DND-41 (cell line): ENCODE data around the gene DVL1.

Experiments
- ATAC-seq: fragments of 200-7000 bp; cut with Tn5 transposase; 3 replicates; pipeline ENCODE4 v1.9.1; 2021; ENCODE audit warnings: low read depth; ENCODE audit not compliant: insufficient read depth
- DNase-seq: peaks from one replicate; pipeline ENCODE4 v3.0.0-alpha.2; 2020
- H2AFZ ChIP-seq: 2 replicates; pipeline ENCODE4 v1.6.0; 2012; ENCODE audit warnings: low read depth, low read length
- H3K27ac ChIP-seq: 2 replicates; pipeline ENCODE4 v1.5.1; 2012; ENCODE audit warnings: low read length, inconsistent platforms
- H3K27me3 ChIP-seq: fragments of 200-600 bp; sonication (generic); 2 replicates; pipeline ENCODE4 v1.6.0; 2012; ENCODE audit warnings: low read length, mild to moderate bottlenecking, inconsistent platforms; ENCODE audit not compliant: insufficient read depth, poor library complexity
- H3K36me3 ChIP-seq: 2 replicates; pipeline ENCODE4 v1.5.1; 2012; ENCODE audit warnings: low read length, inconsistent platforms; ENCODE audit not compliant: insufficient read depth
- H3K4me1 ChIP-seq: 2 replicates; pipeline ENCODE4 v1.5.1; 2012; ENCODE audit warnings: mild to moderate bottlenecking, low read length; ENCODE audit not compliant: insufficient read depth
- H3K4me2 ChIP-seq: 2 replicates; pipeline ENCODE4 v1.6.0; 2012; ENCODE audit warnings: mild to moderate bottlenecking, moderate library complexity, low read length, inconsistent platforms; ENCODE audit not compliant: insufficient read depth
- H3K4me3 ChIP-seq, 2 experiments: fragments of 200-600 bp in 1 of 2; shearing (Covaris generic) in 1 of 2; 2 replicates each; pipeline ENCODE4 v1.5.1; 2012 to 2016; ENCODE audit warnings: inconsistent platforms in 2 of 2, low read length in 2 of 2, mild to moderate bottlenecking in 2 of 2, low read depth in 1 of 2, moderate library complexity in 1 of 2
- H3K79me2 ChIP-seq: 2 replicates; pipeline ENCODE4 v1.6.0; 2012; ENCODE audit warnings: low read length, inconsistent platforms; ENCODE audit not compliant: insufficient read depth
- H3K9ac ChIP-seq: 2 replicates; pipeline ENCODE4 v1.6.0; 2012; ENCODE audit warnings: low read depth, mild to moderate bottlenecking, inconsistent platforms, low read length, moderate library complexity
- H3K9me3 ChIP-seq: 2 replicates; pipeline ENCODE4 v1.5.1; 2012; ENCODE audit warnings: low read length, moderate library complexity, mild to moderate bottlenecking, inconsistent platforms; ENCODE audit not compliant: insufficient read depth, severe bottlenecking
- H4K20me1 ChIP-seq: 2 replicates; pipeline ENCODE4 v1.6.0; 2012; ENCODE audit warnings: low read length; ENCODE audit not compliant: insufficient read depth
- CTCF ChIP-seq: IDR thresholded peaks from 2 replicates; pipeline ENCODE4 v1.5.1; 2012; ENCODE audit warnings: borderline replicate concordance, low read length, moderate library complexity, mild to moderate bottlenecking; ENCODE audit not compliant: poor library complexity, severe bottlenecking; ENCODE audit errors: extremely low read depth
- EZH2 ChIP-seq: IDR thresholded peaks from 3 replicates; pipeline ENCODE4 v1.6.1; 2012; ENCODE audit warnings: borderline replicate concordance, low read depth, mild to moderate bottlenecking, moderate library complexity, low read length, inconsistent platforms; ENCODE audit not compliant: severe bottlenecking

Gene DVL1

GRCh38 chr1:1313500-1314236 is 35.5 kb downstream of the DVL1 start:
- ATAC-seq (no peak), DNase-seq (no peak)
- Histone ChIP-seq H3K9me3 (no peaks in the 10 kb centered on the region), H3K4me3 (no peak overlapping the region), H3K4me1 (peaks cover 20% of the 10 kb centered on the region), H3K4me2 (no peak overlapping the region), H2AFZ (no peak overlapping the region), H3K9ac (no peak overlapping the region), H3K36me3 (peaks cover 85% of the 10 kb centered on the region), H4K20me1 (peaks cover 61% of the 10 kb centered on the region), H3K79me2 (peaks cover 69% of the 10 kb centered on the region), H3K27me3 (no peaks in the 10 kb centered on the region), H3K27ac (no peak overlapping the region)
- TF ChIP-seq EZH2: no peak
- no peak for TF ChIP-seq CTCF

GRCh38 chr1:1312450-1313314 is 36.5 kb downstream of the DVL1 start:
- TF ChIP-seq CTCF: no peak
- TF ChIP-seq EZH2: no peak
- Histone ChIP-seq H3K4me2 (no peak overlapping the region), H3K4me1 (peaks cover 20% of the 10 kb centered on the region), H3K36me3 (peaks cover 78% of the 10 kb centered on the region), H3K9me3 (no peaks in the 10 kb centered on the region), H3K4me3 (no peak overlapping the region), H2AFZ (no peak overlapping the region), H3K27me3 (no peaks in the 10 kb centered on the region), H3K27ac (no peak overlapping the region), H3K9ac (no peak overlapping the region), H3K79me2 (peaks cover 65% of the 10 kb centered on the region), H4K20me1 (peaks cover 55% of the 10 kb centered on the region)
- DNase-seq (no peak), ATAC-seq (no peak)

GRCh38 chr1:1311107-1312104 is 37.8 kb downstream of the DVL1 start:
- DNase-seq (no peak), ATAC-seq (no peak)
- Histone ChIP-seq H3K4me3 (no peak overlapping the region), H3K27ac (no peak overlapping the region), H3K4me1 (peaks cover 29% of the 10 kb centered on the region), H3K27me3 (no peaks in the 10 kb centered on the region), H4K20me1 (peaks cover 58% of the 10 kb centered on the region), H3K36me3 (peaks cover 71% of the 10 kb centered on the region), H3K4me2 (no peak overlapping the region), H3K9ac (no peak overlapping the region), H2AFZ (no peak overlapping the region), H3K9me3 (no peaks in the 10 kb centered on the region), H3K79me2 (peaks cover 70% of the 10 kb centered on the region)
- TF ChIP-seq CTCF (no peak), EZH2 (no peak)
